Right lobe of liver (tissue), 4 donors: ENCODE data around the gene PVALEF.

ENCODE experiments used
- POLR2A ChIP-seq: fragments of 450-650 bp; IDR thresholded peaks from one replicate; pipeline ENCODE4 v1.6.1; 2017; ENCODE audit warnings: antibody characterized with exemption, mild to moderate bottlenecking
- TF ChIP-seq, protein P1 (sequence below), 4 donors: fragments of 200-600 bp in 3 of 4; fragments of 450-650 bp in 1 of 4; IDR thresholded peaks; one replicate each; pipeline versions ENCODE4 v1.5.1 to v1.8.0; 2016 to 2022; ENCODE audit warnings: antibody characterized with exemption in 4 of 4, mild to moderate bottlenecking in 2 of 4
- donor health status: DM: no; HTN: no; CAD: no.
- donor health status: DM: no; HTN: no; CAD: no.
- donor health status: DM: no; HTN: yes; CAD: no.

GRCh38 chr17:81206657-81207056 lies 41.4 kb downstream of the PVALEF start:
- TF ChIP-seq, protein P1, sequence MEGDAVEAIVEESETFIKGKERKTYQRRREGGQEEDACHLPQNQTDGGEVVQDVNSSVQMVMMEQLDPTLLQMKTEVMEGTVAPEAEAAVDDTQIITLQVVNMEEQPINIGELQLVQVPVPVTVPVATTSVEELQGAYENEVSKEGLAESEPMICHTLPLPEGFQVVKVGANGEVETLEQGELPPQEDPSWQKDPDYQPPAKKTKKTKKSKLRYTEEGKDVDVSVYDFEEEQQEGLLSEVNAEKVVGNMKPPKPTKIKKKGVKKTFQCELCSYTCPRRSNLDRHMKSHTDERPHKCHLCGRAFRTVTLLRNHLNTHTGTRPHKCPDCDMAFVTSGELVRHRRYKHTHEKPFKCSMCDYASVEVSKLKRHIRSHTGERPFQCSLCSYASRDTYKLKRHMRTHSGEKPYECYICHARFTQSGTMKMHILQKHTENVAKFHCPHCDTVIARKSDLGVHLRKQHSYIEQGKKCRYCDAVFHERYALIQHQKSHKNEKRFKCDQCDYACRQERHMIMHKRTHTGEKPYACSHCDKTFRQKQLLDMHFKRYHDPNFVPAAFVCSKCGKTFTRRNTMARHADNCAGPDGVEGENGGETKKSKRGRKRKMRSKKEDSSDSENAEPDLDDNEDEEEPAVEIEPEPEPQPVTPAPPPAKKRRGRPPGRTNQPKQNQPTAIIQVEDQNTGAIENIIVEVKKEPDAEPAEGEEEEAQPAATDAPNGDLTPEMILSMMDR (IDR thresholded peaks at IDR 0.05): no peak
- TF ChIP-seq POLR2A: no peak
